ENCODE results near the gene FBXO11.

The FBXO11 gene

DNA sequence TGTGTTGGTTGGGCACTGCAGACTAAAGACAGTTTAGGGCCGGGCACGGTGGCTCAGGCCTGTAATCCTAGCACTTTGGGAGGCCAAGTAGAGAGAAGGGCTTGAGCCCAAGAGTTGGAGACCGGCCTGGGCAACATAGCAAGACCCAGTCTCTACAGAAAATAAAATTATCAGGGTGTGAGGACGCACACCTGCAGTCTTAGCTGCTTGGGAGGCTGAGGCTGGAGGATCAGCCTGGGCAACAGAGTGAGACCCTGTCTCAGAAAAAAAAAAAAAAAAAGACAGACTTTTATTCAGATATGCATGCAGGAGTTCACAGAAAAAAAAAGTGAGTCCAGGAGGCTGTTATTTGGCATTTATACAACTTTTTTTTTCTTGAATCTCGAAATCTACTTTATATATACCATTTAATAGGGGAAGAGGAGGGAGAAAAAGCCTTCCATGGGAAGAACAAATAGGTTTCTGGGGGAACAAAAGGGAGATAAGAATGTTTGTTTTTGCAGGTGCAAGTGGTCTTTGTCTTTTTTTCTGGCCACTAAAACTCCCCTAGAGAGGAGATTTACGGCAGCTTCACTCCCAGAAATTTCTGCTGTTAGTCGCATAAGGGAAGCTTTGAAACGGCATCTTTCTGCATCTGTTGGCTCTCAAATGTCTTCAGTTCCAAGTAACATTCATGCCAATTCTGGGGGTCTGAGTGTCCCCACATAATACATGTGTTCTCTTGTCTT lies 127.4 kb downstream of the FBXO11 start:
- TF ChIP-seq, protein P1, sequence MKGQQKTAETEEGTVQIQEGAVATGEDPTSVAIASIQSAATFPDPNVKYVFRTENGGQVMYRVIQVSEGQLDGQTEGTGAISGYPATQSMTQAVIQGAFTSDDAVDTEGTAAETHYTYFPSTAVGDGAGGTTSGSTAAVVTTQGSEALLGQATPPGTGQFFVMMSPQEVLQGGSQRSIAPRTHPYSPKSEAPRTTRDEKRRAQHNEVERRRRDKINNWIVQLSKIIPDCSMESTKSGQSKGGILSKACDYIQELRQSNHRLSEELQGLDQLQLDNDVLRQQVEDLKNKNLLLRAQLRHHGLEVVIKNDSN (IDR thresholded peaks at IDR 0.05), result no peak
- TF ChIP-seq NFIC (IDR thresholded peaks at IDR 0.05) (no peak), EP300 (IDR thresholded peaks at IDR 0.05; ENCODE audit: borderline replicate concordance) (no peak), RAD21 (IDR thresholded peaks at IDR 0.05; ENCODE audit: low read depth) (no peak), EGR1 (IDR thresholded peaks at IDR 0.05) (no peak), CEBPB (IDR thresholded peaks at IDR 0.05) (no peak), CREB1 (IDR thresholded peaks at IDR 0.05; ENCODE audit: low read depth) (no peak), TCF12 (IDR thresholded peaks at IDR 0.05; ENCODE audit: low read depth) (no peak), ZBTB7A (IDR thresholded peaks at IDR 0.05; ENCODE audit: low read depth) (no peak), FOXM1 (IDR thresholded peaks at IDR 0.05; ENCODE audit: borderline replicate concordance, low read depth) (no peak), TAF1 (IDR thresholded peaks at IDR 0.05; ENCODE audit: low read depth) (no peak), TEAD4 (IDR thresholded peaks at IDR 0.05) (no peak), YY1 (IDR thresholded peaks at IDR 0.05; ENCODE audit: low read depth) (no peak)
- TF ChIP-seq, protein P2, sequence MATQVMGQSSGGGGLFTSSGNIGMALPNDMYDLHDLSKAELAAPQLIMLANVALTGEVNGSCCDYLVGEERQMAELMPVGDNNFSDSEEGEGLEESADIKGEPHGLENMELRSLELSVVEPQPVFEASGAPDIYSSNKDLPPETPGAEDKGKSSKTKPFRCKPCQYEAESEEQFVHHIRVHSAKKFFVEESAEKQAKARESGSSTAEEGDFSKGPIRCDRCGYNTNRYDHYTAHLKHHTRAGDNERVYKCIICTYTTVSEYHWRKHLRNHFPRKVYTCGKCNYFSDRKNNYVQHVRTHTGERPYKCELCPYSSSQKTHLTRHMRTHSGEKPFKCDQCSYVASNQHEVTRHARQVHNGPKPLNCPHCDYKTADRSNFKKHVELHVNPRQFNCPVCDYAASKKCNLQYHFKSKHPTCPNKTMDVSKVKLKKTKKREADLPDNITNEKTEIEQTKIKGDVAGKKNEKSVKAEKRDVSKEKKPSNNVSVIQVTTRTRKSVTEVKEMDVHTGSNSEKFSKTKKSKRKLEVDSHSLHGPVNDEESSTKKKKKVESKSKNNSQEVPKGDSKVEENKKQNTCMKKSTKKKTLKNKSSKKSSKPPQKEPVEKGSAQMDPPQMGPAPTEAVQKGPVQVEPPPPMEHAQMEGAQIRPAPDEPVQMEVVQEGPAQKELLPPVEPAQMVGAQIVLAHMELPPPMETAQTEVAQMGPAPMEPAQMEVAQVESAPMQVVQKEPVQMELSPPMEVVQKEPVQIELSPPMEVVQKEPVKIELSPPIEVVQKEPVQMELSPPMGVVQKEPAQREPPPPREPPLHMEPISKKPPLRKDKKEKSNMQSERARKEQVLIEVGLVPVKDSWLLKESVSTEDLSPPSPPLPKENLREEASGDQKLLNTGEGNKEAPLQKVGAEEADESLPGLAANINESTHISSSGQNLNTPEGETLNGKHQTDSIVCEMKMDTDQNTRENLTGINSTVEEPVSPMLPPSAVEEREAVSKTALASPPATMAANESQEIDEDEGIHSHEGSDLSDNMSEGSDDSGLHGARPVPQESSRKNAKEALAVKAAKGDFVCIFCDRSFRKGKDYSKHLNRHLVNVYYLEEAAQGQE (IDR thresholded peaks at IDR 0.05; ENCODE audit: low read depth), result no peak
- TF ChIP-seq, protein P3, sequence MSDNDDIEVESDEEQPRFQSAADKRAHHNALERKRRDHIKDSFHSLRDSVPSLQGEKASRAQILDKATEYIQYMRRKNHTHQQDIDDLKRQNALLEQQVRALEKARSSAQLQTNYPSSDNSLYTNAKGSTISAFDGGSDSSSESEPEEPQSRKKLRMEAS (IDR thresholded peaks at IDR 0.05), result no peak

DNA sequence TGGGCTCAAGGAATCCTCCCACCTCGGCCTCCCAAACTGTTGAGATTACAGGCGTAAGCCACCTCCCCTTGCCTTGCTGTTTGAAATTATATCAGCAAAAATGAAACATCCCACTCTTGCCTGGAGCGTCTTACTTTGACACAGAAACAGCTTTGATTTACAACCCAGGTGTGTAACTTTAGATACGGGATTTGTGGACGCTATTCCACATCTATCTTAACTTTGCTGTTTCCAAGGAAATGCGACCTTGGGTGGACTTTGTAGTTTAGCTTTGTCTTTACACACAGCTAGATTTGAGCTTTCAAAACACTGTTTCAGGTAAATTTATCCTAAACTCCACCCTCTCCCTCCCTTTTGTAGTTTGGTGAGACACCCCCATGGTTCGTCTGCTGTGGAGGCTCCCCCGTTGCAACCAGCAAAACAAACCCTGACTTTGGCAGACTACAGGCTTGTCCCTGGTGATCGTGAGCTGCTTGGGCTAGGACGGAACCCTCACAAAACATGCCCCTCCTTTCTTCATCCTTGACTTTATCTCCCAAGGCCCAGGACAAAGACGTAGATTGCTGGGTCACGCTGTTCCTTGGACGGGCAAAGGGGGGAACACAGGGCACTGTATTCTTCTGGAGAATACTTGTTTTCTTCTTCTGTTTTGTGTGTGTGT lies 128.9 kb downstream of the FBXO11 start:
- no peak for TF ChIP-seq RAD21 (IDR thresholded peaks at IDR 0.05; ENCODE audit: low read depth)
- TF ChIP-seq YY1 (IDR thresholded peaks at IDR 0.05; ENCODE audit: low read depth), result no peak

DNA sequence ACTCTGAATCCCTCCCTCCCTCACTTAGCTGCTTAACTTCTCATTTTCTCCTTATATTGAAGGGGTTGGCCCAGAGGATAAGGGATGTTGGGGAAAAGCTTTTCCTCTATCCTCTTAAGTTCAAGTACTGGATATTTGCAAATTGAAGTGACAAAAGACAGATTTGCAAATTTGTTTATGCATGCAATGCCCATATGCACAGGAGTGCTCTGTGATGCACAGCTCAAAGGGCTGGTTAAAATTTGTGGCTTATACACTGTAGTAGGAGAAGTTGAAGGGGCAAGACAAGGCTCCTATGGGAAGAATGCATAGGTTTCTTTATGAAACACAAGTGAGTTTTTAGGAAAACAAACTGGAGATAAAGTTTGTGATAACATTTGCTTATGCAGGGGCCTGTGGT lies 131.7 kb downstream of the FBXO11 start:
- TF ChIP-seq, protein P1 (IDR thresholded peaks at IDR 0.05), result no peak
- no peak for TF ChIP-seq YY1 (IDR thresholded peaks at IDR 0.05; ENCODE audit: low read depth)
- TF ChIP-seq EGR1 (IDR thresholded peaks at IDR 0.05), result no peak
- TF ChIP-seq TEAD4 (IDR thresholded peaks at IDR 0.05), result no peak
- TF ChIP-seq, protein P2 (IDR thresholded peaks at IDR 0.05; ENCODE audit: low read depth), result no peak

DNA sequence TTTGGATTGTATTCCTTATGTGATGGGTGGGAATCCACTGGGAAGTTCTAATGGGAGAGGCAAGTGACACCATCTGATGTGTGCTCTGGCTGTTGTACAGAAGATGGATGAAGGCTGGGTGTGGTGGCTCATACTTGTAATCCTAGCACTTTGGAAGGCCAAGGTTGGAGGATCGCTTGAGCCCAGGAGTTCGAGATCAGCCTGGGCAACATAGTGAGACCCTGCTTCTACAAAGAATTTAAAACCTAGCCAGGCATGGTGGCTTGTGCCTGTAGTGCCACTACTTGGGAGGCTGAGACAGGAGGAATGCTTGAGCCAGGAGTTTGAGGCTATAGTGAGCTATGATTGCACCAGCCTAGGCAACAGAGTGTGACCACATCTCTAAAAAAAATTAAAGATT lies 134.0 kb downstream of the FBXO11 start:
- no peak for TF ChIP-seq CEBPB (IDR thresholded peaks at IDR 0.05)

DNA sequence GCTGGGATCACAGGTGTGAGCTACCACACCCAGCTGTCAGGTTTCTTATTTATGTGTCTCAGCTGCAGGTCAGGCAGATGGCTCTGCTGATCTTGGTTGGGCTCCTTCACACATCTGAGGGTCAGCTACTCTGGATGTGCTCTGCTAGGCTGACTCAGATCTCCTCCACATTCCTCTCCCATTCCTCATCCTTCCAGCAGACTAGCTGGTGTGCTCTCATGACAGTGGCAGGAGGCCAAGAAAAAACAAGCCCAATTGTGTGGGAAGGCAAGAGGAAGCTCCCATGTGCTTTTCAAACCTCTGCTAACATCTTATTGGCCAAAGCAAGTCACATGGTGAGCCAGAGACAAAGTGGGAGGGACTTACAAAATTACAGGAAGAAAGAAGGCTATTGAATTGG lies 135.1 kb downstream of the FBXO11 start:
- TF ChIP-seq, protein P2 (IDR thresholded peaks at IDR 0.05; ENCODE audit: low read depth), result no peak
- peak; percentile 55; the same call in 1 of the 2 replicates for TF ChIP-seq TCF12 (IDR thresholded peaks at IDR 0.05; ENCODE audit: low read depth)
- TF ChIP-seq CREB1 (IDR thresholded peaks at IDR 0.05; ENCODE audit: low read depth), result no peak
- peak; percentile 67 for TF ChIP-seq TEAD4 (IDR thresholded peaks at IDR 0.05)
- TF ChIP-seq ZBTB7A (IDR thresholded peaks at IDR 0.05; ENCODE audit: low read depth), result no peak
- TF ChIP-seq YY1 (IDR thresholded peaks at IDR 0.05; ENCODE audit: low read depth), result no peak
- TF ChIP-seq NFIC (IDR thresholded peaks at IDR 0.05), result peak; percentile 75
- TF ChIP-seq TAF1 (IDR thresholded peaks at IDR 0.05; ENCODE audit: low read depth), result no peak
- TF ChIP-seq, protein P1 (IDR thresholded peaks at IDR 0.05), result peak; percentile 90
- TF ChIP-seq, protein P3 (IDR thresholded peaks at IDR 0.05), result peak; percentile 48; the same call in 1 of the 2 replicates

Data from Ishikawa (cell line).